GM12878 (cell line): Measurements from ENCODE around the gene TRPM1. TPM values are rescaled to one million over a fixed set of nuclear protein-coding genes. Genes with fewer than 3 reads are reported as not detected.

Experiments
- ATAC-seq: fragments of 200-7000 bp; cut with Tn5 transposase; 3 replicates; pipeline ENCODE4 v1.9.1; 2020; ENCODE audit warnings: mild to moderate bottlenecking, moderate library complexity
- BruUV-seq: library from RNA; stranded (reverse); fragments of 400-500 nt; replicated peaks from 2 replicates; lab custom pipeline; 2021; lab: Mats Ljungman, UMichigan
- CTCF ChIA-PET: fragments of 300-600 bp; sonication (Branson Sonifier 250); formaldehyde crosslinking; extraction: SDS; loops from one replicate; lab custom pipeline; 2021; ENCODE audit warnings: inconsistent platforms; lab: Yijun Ruan, JAX
- POLR2A ChIA-PET: fragments of 350-600 bp; formaldehyde crosslinking; extraction: SDS; loops from one replicate; lab custom pipeline; 2021; ENCODE audit warnings: inconsistent platforms; lab: Charles Lee
- RAD21 ChIA-PET: fragments of 300-600 bp; sonication (Branson Sonifier 250); formaldehyde crosslinking; loops from one replicate; lab custom pipeline; 2023; ENCODE audit warnings: antibody characterized with exemption; ENCODE audit not compliant: unreplicated experiment; lab: Charles Lee
- SMC1A ChIA-PET: fragments of 300-600 bp; sonication (Branson Sonifier 250); formaldehyde crosslinking; loops from one replicate; lab custom pipeline; 2023; ENCODE audit not compliant: unreplicated experiment, uncharacterized antibody; lab: Charles Lee
- DNase-seq: peaks from one replicate; pipeline ENCODE4 v3.0.0-alpha.2; 2011; ENCODE audit warnings: low read depth, low spot score
- FAIRE-seq: peaks from 3 replicates; lab custom pipeline; 2011; peaks lifted over from hg19 to GRCh38; lab: Jason Lieb, UNC
- H2AFZ ChIP-seq: 2 replicates; pipeline ENCODE4 v1.6.0; 2011; ENCODE audit warnings: low read depth, low read length, control low read depth; ENCODE audit not compliant: control insufficient read depth
- H3K27ac ChIP-seq: 2 replicates; pipeline ENCODE4 v1.5.1; 2011; ENCODE audit warnings: control low read depth; ENCODE audit not compliant: control insufficient read depth, insufficient read depth
- H3K27me3 ChIP-seq, 2 experiments: replicated peaks in 1 of 2; 2 replicates each; pipeline versions ENCODE4 v1.6.0 to v1.6.1; 2011; ENCODE audit warnings: low read length in 1 of 2; ENCODE audit not compliant: control insufficient read depth in 2 of 2, insufficient read depth in 2 of 2
- H3K36me3 ChIP-seq, 2 experiments: 2 replicates each; pipeline ENCODE4 v1.5.1; 2011; ENCODE audit warnings: low read length in 1 of 2; ENCODE audit not compliant: control insufficient read depth in 2 of 2, insufficient read depth in 2 of 2
- H3K4me1 ChIP-seq: 2 replicates; pipeline ENCODE4 v1.6.1; 2011; ENCODE audit warnings: mild to moderate bottlenecking, low read length, moderate library complexity, mixed read lengths; ENCODE audit not compliant: control insufficient read depth, insufficient read depth
- H3K4me2 ChIP-seq: 2 replicates; pipeline ENCODE4 v1.6.0; 2011; ENCODE audit warnings: control low read depth; ENCODE audit not compliant: control insufficient read depth, insufficient read depth
- H3K4me3 ChIP-seq: fragments of 200-600 bp; sonication (generic); 2 replicates; pipeline ENCODE4 v1.5.1; 2016
- H3K79me2 ChIP-seq: 2 replicates; pipeline ENCODE4 v1.6.0; 2011; ENCODE audit warnings: low read length; ENCODE audit not compliant: control insufficient read depth, insufficient read depth
- H3K9ac ChIP-seq: 2 replicates; pipeline ENCODE4 v1.8.0; 2011; ENCODE audit warnings: low read length, control low read depth, mixed read lengths; ENCODE audit not compliant: control insufficient read depth, insufficient read depth
- H3K9me3 ChIP-seq: replicated peaks from 3 replicates; pipeline ENCODE4 v1.5.1; 2011; ENCODE audit warnings: mild to moderate bottlenecking, low read length; ENCODE audit not compliant: control insufficient read depth, insufficient read depth
- H4K20me1 ChIP-seq: 2 replicates; pipeline ENCODE4 v1.6.0; 2011; ENCODE audit not compliant: control insufficient read depth, insufficient read depth
- EZH2 ChIP-seq: IDR thresholded peaks from 2 replicates; pipeline ENCODE4 v1.6.1; 2012; ENCODE audit warnings: low read depth, mild to moderate bottlenecking, control low read depth, inconsistent platforms, low read length, borderline replicate concordance; ENCODE audit not compliant: control insufficient read depth
- FOXM1 ChIP-seq: IDR thresholded peaks from 2 replicates; pipeline ENCODE4 v1.6.1; 2012; ENCODE audit warnings: low read depth, mild to moderate bottlenecking, inconsistent platforms, low read length, moderate library complexity
- IKZF1 ChIP-seq: fragments of 450-650 bp; conservative IDR thresholded peaks from 2 replicates; pipeline ENCODE4 v1.6.1; 2017; ENCODE audit warnings: antibody characterized with exemption, mild to moderate bottlenecking
- NFIC ChIP-seq: IDR thresholded peaks from 2 replicates; pipeline ENCODE4 v1.6.1; 2012; ENCODE audit warnings: low read depth, mild to moderate bottlenecking, inconsistent platforms, low read length, moderate library complexity
- NRF1 ChIP-seq: conservative IDR thresholded peaks from 2 replicates; pipeline ENCODE4 v1.6.1; 2011; ENCODE audit warnings: mild to moderate bottlenecking, low read depth, low read length, improper control_type of control experiment
- PAX5 ChIP-seq: IDR thresholded peaks from 2 replicates; pipeline ENCODE4 v1.6.1; 2011; ENCODE audit warnings: low read depth, low read length, borderline replicate concordance
- POLR2A ChIP-seq: IDR thresholded peaks from 2 replicates; pipeline ENCODE4 v1.6.1; 2011; ENCODE audit warnings: low read depth, mild to moderate bottlenecking, low read length
- RCOR1 ChIP-seq: conservative IDR thresholded peaks from 2 replicates; pipeline ENCODE4 v1.6.1; 2012; ENCODE audit warnings: low read depth, low read length, improper control_type of control experiment
- SPI1 ChIP-seq: IDR thresholded peaks from 2 replicates; pipeline ENCODE4 v1.6.1; 2011; ENCODE audit warnings: low read depth, mild to moderate bottlenecking, low read length, moderate library complexity, borderline replicate concordance; ENCODE audit not compliant: insufficient read depth
- SUPT20H ChIP-seq: IDR thresholded peaks from 2 replicates; pipeline ENCODE4 v1.6.1; 2011; ENCODE audit warnings: low read depth, mild to moderate bottlenecking, low read length, moderate library complexity, borderline replicate concordance; ENCODE audit not compliant: control insufficient read depth
- TARDBP ChIP-seq: IDR thresholded peaks from 2 replicates; pipeline ENCODE4 v1.6.1; 2016; ENCODE audit warnings: borderline replicate concordance
- ZNF217 ChIP-seq: fragments of 450-650 bp; IDR thresholded peaks from 2 replicates; pipeline ENCODE4 v1.6.1; 2017; ENCODE audit warnings: antibody characterized with exemption, mild to moderate bottlenecking
- ZNF274 ChIP-seq: IDR thresholded peaks from one replicate; pipeline ENCODE4 v1.8.0; 2011; ENCODE audit not compliant: insufficient read length, insufficient read depth
- WGBS: methylation state at CpG from one replicate; pipeline ENCODE4 v1.1.6; 2016; ENCODE audit warnings: low lambda C conversion rate; ENCODE audit not compliant: insufficient replicate concordance, insufficient coverage; ENCODE audit errors: missing lambda C conversion rate; 5-methylcytosine and 5-hydroxymethylcytosine counted together
- in situ Hi-C: fragments of 300-500 bp; cut with MboI; formaldehyde crosslinking; loops from 9 replicates; pipeline ENCODE4 v1.14.3; 2018; ENCODE audit warnings: mixed read lengths
- intact Hi-C: fragments of 100-400 bp; cut with micrococcal nuclease; formaldehyde crosslinking; loops from one replicate; pipeline ENCODE4 v1.14.2; 2022; ENCODE audit not compliant: unreplicated experiment
- polyA plus RNA-seq, 11 experiments: library from polyadenylated mRNA; depleted of rRNA in 4 of 11; unstranded in 6 of 11; stranded (reverse) in 5 of 11; fragments of >200 nt; fragmentation: Nextera tagmentation in 4 of 11; fragmentation: Illumina TruSeq in 1 of 11; extraction: Ambion mirVana in 4 of 11; extraction: Trizol in 1 of 11; gene quantifications; 1 replicate in 1 of 11; 2 replicates in 10 of 11; pipeline versions ENCODE4 v1.2.1 to v1.2.3, GENCODE V29; 2011 to 2016; ENCODE audit warnings: inconsistent platforms in 2 of 11, missing spikeins in 2 of 11, low read depth in 1 of 11
- total RNA-seq, 4 experiments: library from RNA; depleted of rRNA in 3 of 4; stranded (reverse); fragments of >200 nt in 3 of 4; fragmentation: Illumina TruSeq in 1 of 4; extraction: Trizol in 1 of 4; gene quantifications; 2 replicates each; pipeline versions ENCODE4 v1.2.1 to v1.2.3, GENCODE V29; 2013 to 2021

Gene TRPM1
- total and polyA plus RNA-seq, 10 of the 15 experiments (the other 5 are each of a cell fraction or from before 2014, with no cell fraction given) = 0.01 to 0.10 (median 0.05) TPM; not detected in 4

GRCh38 chr15:31012455-31012854 is 89.1 kb downstream of the TRPM1 start:
- FAIRE-seq (no peak), DNase-seq (no peak), ATAC-seq (no peak)
- H3K27ac ChIP-seq = no peak overlapping the region
- H2AFZ ChIP-seq = no peak overlapping the region
- no peaks in the 10 kb centered on the region for H4K20me1 ChIP-seq
- WGBS = 100% methylated on average over 2 of the region's 2 CpGs
- H3K4me1 ChIP-seq = peaks cover 17% of the 10 kb centered on the region
- H3K79me2 ChIP-seq = no peaks in the 10 kb centered on the region
- H3K9ac ChIP-seq = no peak overlapping the region
- BruUV-seq = no TSS peak
- H3K36me3 ChIP-seq = no peaks in the 10 kb centered on the region
- H3K4me2 ChIP-seq = no peak overlapping the region
- intact Hi-C loops (no loop called here), in situ Hi-C loops (no loop called here)
- CTCF ChIA-PET = interaction anchor here (1.6 kb wide), 1 partner anchor 60 kb away, joined by 4 read pairs; no protein-coding TSS in a partner anchor
- RAD21 ChIA-PET = no interaction called here
- TF ChIP-seq ZNF274 = no peak
- no peak for TF ChIP-seq RCOR1
- no peak for TF ChIP-seq SPI1
- no peak for TF ChIP-seq NRF1
- no peak for TF ChIP-seq FOXM1
- TF ChIP-seq POLR2A = no peak
- no peak for TF ChIP-seq SUPT20H
- no peak for TF ChIP-seq ZNF217
- TF ChIP-seq PAX5 = no peak
- no peak for TF ChIP-seq EZH2
- TF ChIP-seq IKZF1 = no peak
- no peak for TF ChIP-seq TARDBP
- no peak for TF ChIP-seq NFIC
- POLR2A ChIA-PET = no interaction called here
- no peaks in the 10 kb centered on the region for H3K27me3 ChIP-seq
- no peak overlapping the region for H3K4me3 ChIP-seq
- SMC1A ChIA-PET = interaction anchor here (1.0 to 4.7 kb wide), 2 partner anchors 8 to 16 kb away, joined by 4 to 40 read pairs; no protein-coding TSS in a partner anchor
- no peaks in the 10 kb centered on the region for H3K9me3 ChIP-seq
